BJ (cell line): ENCODE data around the gene BRICD5. TPM values are rescaled to one million over a fixed set of nuclear protein-coding genes. Genes with fewer than 3 reads are reported as not detected.

Experiments
- CTCF ChIA-PET: fragments of 350-600 bp; formaldehyde crosslinking; extraction: SDS; loops from one replicate; lab custom pipeline; 2021; ENCODE audit warnings: antibody characterized with exemption, inconsistent platforms; lab: Yijun Ruan, JAX
- POLR2A ChIA-PET: fragments of 300-600 bp; sonication (Branson Sonifier 250); formaldehyde crosslinking; extraction: SDS; loops from one replicate; lab custom pipeline; 2021; ENCODE audit warnings: antibody characterized with exemption; lab: Charles Lee
- DNase-seq: peaks from one replicate; pipeline ENCODE4 v3.0.0-alpha.2; 2011; ENCODE audit warnings: low read depth
- H3K27me3 ChIP-seq: 2 replicates; pipeline ENCODE4 v1.6.0; 2011; ENCODE audit warnings: low read length; ENCODE audit not compliant: control insufficient read depth, insufficient read depth
- H3K36me3 ChIP-seq: 2 replicates; pipeline ENCODE4 v1.5.1; 2011; ENCODE audit warnings: low read length; ENCODE audit not compliant: control insufficient read depth, insufficient read depth
- H3K4me3 ChIP-seq: 2 replicates; pipeline ENCODE4 v1.5.1; 2011; ENCODE audit warnings: low read depth, mild to moderate bottlenecking, control low read depth, low read length
- polyA plus RNA-seq: library from polyadenylated mRNA; depleted of rRNA; stranded (reverse); fragments of >200 nt; gene quantifications from 2 replicates; pipeline ENCODE4 v1.2.3, GENCODE V29; 2011
- TF ChIP-seq, protein P1 (sequence below): IDR thresholded peaks from 2 replicates; pipeline ENCODE4 v1.5.1; 2011; ENCODE audit warnings: low read depth, mild to moderate bottlenecking, control low read depth, inconsistent platforms, low read length, moderate library complexity; ENCODE audit not compliant: insufficient read depth

The BRICD5 gene
- polyA plus RNA-seq, 1 experiment = 1.5 TPM

- CTCF ChIA-PET = no interaction called here
- POLR2A ChIA-PET = no interaction called here
- Histone ChIP-seq H3K27me3 (peaks cover 19% of the 10 kb centered on the region), H3K4me3 (no peak overlapping the region), H3K36me3 (no peaks in the 10 kb centered on the region)
- no peak for DNase-seq
- TF ChIP-seq, protein P1, sequence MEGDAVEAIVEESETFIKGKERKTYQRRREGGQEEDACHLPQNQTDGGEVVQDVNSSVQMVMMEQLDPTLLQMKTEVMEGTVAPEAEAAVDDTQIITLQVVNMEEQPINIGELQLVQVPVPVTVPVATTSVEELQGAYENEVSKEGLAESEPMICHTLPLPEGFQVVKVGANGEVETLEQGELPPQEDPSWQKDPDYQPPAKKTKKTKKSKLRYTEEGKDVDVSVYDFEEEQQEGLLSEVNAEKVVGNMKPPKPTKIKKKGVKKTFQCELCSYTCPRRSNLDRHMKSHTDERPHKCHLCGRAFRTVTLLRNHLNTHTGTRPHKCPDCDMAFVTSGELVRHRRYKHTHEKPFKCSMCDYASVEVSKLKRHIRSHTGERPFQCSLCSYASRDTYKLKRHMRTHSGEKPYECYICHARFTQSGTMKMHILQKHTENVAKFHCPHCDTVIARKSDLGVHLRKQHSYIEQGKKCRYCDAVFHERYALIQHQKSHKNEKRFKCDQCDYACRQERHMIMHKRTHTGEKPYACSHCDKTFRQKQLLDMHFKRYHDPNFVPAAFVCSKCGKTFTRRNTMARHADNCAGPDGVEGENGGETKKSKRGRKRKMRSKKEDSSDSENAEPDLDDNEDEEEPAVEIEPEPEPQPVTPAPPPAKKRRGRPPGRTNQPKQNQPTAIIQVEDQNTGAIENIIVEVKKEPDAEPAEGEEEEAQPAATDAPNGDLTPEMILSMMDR = no peak
These were observed 10.3 kb downstream of the BRICD5 start for GRCh38 chr16:2200313-2200712.

- TF ChIP-seq, protein P1 = no peak
- Histone ChIP-seq H3K27me3 (peaks cover 25% of the 10 kb centered on the region), H3K36me3 (no peaks in the 10 kb centered on the region), H3K4me3 (no peak overlapping the region)
- DNase-seq = no peak
- ChIA-PET POLR2A (no interaction called here), CTCF (interaction anchor here (0.7 to 1.3 kb wide), 2 partner anchors 52 to 302 kb away, joined by 3 read pairs; no protein-coding TSS in a partner anchor)
These were observed 11.0 kb downstream of the BRICD5 start for GRCh38 chr16:2199621-2200139.

DNA sequence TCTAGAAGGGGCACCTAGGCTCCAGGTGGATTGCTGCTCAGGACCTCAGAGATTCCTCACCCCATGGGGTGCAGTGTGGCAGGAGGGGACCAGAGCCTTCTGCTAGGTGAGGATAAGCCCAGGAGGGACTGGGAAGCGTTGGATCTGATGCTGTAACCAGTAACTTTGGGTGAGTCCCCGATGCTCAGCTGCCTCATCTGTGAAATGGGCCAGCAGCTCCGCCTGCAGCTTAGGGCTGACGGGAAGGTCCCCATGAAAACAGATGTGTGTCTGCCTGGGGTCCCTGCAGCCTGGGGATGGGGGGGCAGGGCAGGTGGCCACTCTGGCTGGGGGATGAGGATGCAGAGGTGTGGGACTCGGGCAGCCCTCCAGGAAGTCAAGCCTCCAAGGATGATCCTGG lies 11.6 kb downstream of the BRICD5 start:
- Histone ChIP-seq H3K36me3 (no peaks in the 10 kb centered on the region), H3K27me3 (peaks cover 28% of the 10 kb centered on the region), H3K4me3 (no peak overlapping the region)
- POLR2A ChIA-PET = no interaction called here
- TF ChIP-seq, protein P1 = no peak
- DNase-seq = no peak
- CTCF ChIA-PET = interaction anchor here (1.3 kb wide), 1 partner anchor 302 kb away, joined by 3 read pairs; no protein-coding TSS in a partner anchor

DNA sequence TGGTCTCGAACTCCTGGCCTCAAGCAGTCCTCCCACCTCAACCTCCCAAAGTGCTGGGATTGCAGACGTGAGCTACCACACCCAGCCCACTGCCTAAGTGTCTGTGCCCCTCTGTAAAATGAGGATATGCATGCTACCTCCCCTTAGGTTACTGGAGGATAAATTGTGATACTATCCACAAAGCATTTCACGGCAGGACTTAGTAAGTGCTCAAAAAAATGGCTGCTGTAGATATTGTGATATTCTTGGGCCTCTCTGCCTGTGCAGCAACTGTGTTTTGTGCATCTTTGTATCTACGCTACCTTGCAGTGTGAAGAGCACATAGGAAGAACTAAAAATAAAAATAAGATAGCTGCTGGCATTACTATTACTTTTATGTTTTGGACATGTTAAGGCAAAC lies 12.4 kb downstream of the BRICD5 start:
- H3K27me3 ChIP-seq = peaks cover 31% of the 10 kb centered on the region
- no peak for DNase-seq
- CTCF ChIA-PET = interaction anchor here (1.3 kb wide), 1 partner anchor 303 kb away, joined by 3 read pairs; no protein-coding TSS in a partner anchor
- no peaks in the 10 kb centered on the region for H3K36me3 ChIP-seq
- POLR2A ChIA-PET = no interaction called here
- TF ChIP-seq, protein P1 = no peak
- H3K4me3 ChIP-seq = no peak overlapping the region

- H3K36me3 ChIP-seq = no peaks in the 10 kb centered on the region
- TF ChIP-seq, protein P1 = no peak
- peaks cover 31% of the 10 kb centered on the region for H3K27me3 ChIP-seq
- ChIA-PET CTCF (no interaction called here), POLR2A (no interaction called here)
- no peak overlapping the region for H3K4me3 ChIP-seq
- DNase-seq = no peak
These were observed 12.9 kb downstream of the BRICD5 start for GRCh38 chr16:2197765-2198164.
